ENCODE data around the gene ZNF501.

Gene ZNF501

DNA sequence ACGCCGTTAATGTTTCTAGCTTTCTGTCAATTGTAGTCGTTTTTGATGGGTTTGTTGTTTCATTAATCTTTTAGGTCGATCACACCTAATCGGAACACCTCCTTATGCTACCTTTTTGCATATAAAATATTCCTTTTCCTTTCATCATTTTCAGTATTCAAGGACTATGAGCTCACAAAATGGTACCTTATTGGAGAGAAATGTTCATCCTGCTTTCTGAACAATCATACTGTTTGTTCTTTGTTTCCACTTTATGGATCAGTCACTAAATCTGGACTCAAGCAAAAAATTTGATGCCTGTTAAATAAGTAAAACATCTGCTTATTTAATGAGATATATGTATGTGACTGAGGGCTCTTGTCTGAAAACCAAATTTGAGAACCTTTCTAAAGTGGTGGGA is 33.3 kb downstream of the ZNF501 start:
- H3K27ac ChIP-seq: peak overlapping the region; percentile 89
- no peak for TF ChIP-seq ZFX (IDR thresholded peaks at IDR 0.05; ENCODE audit: borderline replicate concordance)
- TF ChIP-seq, protein P1, sequence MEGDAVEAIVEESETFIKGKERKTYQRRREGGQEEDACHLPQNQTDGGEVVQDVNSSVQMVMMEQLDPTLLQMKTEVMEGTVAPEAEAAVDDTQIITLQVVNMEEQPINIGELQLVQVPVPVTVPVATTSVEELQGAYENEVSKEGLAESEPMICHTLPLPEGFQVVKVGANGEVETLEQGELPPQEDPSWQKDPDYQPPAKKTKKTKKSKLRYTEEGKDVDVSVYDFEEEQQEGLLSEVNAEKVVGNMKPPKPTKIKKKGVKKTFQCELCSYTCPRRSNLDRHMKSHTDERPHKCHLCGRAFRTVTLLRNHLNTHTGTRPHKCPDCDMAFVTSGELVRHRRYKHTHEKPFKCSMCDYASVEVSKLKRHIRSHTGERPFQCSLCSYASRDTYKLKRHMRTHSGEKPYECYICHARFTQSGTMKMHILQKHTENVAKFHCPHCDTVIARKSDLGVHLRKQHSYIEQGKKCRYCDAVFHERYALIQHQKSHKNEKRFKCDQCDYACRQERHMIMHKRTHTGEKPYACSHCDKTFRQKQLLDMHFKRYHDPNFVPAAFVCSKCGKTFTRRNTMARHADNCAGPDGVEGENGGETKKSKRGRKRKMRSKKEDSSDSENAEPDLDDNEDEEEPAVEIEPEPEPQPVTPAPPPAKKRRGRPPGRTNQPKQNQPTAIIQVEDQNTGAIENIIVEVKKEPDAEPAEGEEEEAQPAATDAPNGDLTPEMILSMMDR (IDR thresholded peaks at IDR 0.05): no peak

DNA sequence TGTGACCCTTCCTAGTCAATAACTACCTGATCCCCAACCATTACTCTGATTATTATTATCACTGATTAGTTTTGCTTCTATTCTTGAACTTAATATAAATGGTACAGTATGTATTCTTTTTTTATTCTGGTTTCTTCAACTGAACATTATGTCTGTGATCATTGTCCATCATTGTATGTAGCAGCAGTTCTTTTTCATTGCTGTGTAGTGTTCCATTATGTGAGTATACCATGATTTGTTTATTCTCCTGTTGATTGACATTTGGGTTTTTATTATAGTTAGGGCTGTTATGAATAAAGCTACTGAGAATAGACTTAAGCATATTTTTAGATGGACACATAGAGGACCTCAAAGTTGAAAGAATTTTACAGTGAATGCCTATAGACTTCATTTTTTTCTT is 34.8 kb downstream of the ZNF501 start:
- no peak overlapping the region for H3K27ac ChIP-seq

DNA sequence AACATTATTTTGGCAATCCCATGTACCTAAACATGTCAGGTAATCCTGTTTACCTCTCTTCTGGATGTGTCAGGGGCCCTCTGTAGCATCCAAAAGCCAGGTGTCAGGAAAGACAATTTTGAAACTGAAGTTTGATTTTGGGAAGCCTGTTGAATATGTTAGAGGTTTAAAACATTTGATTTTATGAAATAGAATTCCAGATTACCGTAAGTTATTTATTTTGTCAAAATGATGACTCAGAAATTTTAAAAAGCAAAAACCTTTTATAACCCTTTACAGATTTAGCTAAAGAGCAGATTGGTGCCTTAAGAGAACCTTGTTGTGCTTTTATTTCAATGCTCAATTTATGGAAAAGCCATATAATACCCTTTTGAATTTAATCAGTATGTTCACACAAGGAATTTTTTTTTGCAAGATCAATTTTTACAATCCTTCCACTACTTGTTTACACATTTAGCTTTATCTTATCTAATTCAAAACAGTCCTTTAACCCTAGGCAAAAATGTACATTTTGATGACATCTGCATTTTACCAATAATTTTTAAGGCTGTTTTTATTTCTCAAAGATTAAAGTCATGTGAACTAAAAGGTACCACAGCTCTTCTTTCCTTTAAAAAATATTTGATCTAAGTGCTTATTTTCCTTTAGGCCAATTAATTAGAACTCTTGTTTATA is 42.1 kb downstream of the ZNF501 start:
- TF ChIP-seq, protein P1 (IDR thresholded peaks at IDR 0.05): no peak
- TF ChIP-seq ZFX (IDR thresholded peaks at IDR 0.05; ENCODE audit: borderline replicate concordance): no peak
- H3K27ac ChIP-seq: no peak overlapping the region

More for the DNA sequence above, 34.8 kb downstream of the ZNF501 start:
- TF ChIP-seq, protein P1 (IDR thresholded peaks at IDR 0.05): no peak
- no peak for TF ChIP-seq ZFX (IDR thresholded peaks at IDR 0.05; ENCODE audit: borderline replicate concordance)

DNA sequence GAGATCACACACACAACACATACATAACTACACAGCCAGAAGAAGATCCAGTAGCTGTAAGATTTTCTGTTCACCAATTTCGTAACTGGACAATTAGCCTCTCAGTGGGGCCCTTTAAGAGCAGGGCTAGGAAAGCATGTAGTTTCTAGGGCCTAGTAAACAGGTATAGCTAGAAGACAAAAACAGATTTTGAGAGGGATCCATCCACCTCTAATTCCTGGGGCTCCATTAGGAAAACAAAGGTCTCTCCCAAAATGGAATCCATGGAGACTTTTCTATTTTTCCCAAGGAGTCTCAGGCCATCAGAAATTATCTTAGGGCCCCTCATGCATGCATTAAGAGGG is 42.6 kb downstream of the ZNF501 start:
- H3K27ac ChIP-seq: no peak overlapping the region
- no peak for TF ChIP-seq ZFX (IDR thresholded peaks at IDR 0.05; ENCODE audit: borderline replicate concordance)
- TF ChIP-seq, protein P1 (IDR thresholded peaks at IDR 0.05): no peak

DNA sequence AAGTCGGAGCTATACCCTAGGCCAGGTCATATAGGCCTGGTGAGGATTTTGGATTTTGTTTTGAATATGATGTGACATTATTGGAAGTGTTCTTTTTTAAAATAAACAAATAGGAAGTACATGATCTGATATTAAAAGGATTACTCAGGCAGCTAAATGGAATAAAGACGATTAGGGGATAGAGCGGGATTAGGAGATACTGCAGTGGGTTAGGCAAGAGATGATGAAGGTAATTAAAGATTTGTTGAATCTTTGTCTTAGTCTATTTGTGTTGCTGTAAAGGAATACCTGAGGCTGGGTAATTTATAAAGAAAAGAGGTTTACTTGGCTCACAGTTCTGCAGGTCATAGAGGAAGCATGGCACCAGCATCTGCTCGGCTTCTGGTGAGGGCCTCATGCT is 53.5 kb downstream of the ZNF501 start:
- H3K27ac ChIP-seq: no peak overlapping the region
- TF ChIP-seq ZFX (IDR thresholded peaks at IDR 0.05; ENCODE audit: borderline replicate concordance): no peak
- TF ChIP-seq, protein P1 (IDR thresholded peaks at IDR 0.05): no peak
